H9 (cell line): Measurements from ENCODE around the gene ZMIZ1. TPM values are rescaled to one million over a fixed set of nuclear protein-coding genes. Genes with fewer than 3 reads are reported as not detected.

Experiments used
- DNase-seq: peaks from one replicate; pipeline ENCODE4 v3.0.0-alpha.2; 2017
- H2AFZ ChIP-seq: one replicate; pipeline ENCODE4 v1.6.1; 2013; ENCODE audit warnings: mild to moderate bottlenecking, low read length, control low read depth, moderate library complexity
- H2AK5ac ChIP-seq: 2 replicates; pipeline ENCODE4 v1.6.1; 2013; ENCODE audit warnings: low read length, control low read depth, mixed read lengths; ENCODE audit not compliant: insufficient read length
- H2BK120ac ChIP-seq: one replicate; pipeline ENCODE4 v1.6.1; 2013; ENCODE audit warnings: low read depth, mild to moderate bottlenecking, low read length, control low read depth, inconsistent platforms; ENCODE audit not compliant: poor library complexity, severe bottlenecking
- H2BK12ac ChIP-seq: 2 replicates; pipeline ENCODE4 v1.6.1; 2013; ENCODE audit warnings: low read length, control low read depth, mixed read lengths, low read depth; ENCODE audit not compliant: insufficient read length
- H2BK15ac ChIP-seq: 2 replicates; pipeline ENCODE4 v1.6.1; 2013; ENCODE audit warnings: low read depth, low read length, control low read depth
- H2BK20ac ChIP-seq: one replicate; pipeline ENCODE4 v1.6.1; 2013; ENCODE audit warnings: low read depth, mild to moderate bottlenecking, low read length, control low read depth, inconsistent platforms; ENCODE audit not compliant: poor library complexity, severe bottlenecking
- H2BK5ac ChIP-seq: 2 replicates; pipeline ENCODE4 v1.6.1; 2013; ENCODE audit warnings: low read length, control low read depth, mixed read lengths; ENCODE audit not compliant: insufficient read length
- H3K14ac ChIP-seq: 2 replicates; pipeline ENCODE4 v1.6.1; 2013; ENCODE audit warnings: low read length, control low read depth; ENCODE audit not compliant: insufficient read depth
- H3K18ac ChIP-seq: 2 replicates; pipeline ENCODE4 v1.6.1; 2013; ENCODE audit warnings: low read depth, mild to moderate bottlenecking, mixed read lengths, low read length, control low read depth; ENCODE audit not compliant: insufficient read length
- H3K23ac ChIP-seq: 2 replicates; pipeline ENCODE4 v1.6.1; 2013; ENCODE audit warnings: low read length, control low read depth, mixed read lengths, low read depth; ENCODE audit not compliant: insufficient read length
- H3K23me2 ChIP-seq: 2 replicates; pipeline ENCODE4 v1.6.1; 2013; ENCODE audit warnings: low read depth, mild to moderate bottlenecking, mixed read lengths, low read length, control low read depth; ENCODE audit not compliant: insufficient read length, poor library complexity, severe bottlenecking
- H3K27ac ChIP-seq: 2 replicates; pipeline ENCODE4 v1.5.1; 2013; ENCODE audit warnings: low read length, control low read depth, mixed read lengths, low read depth; ENCODE audit not compliant: insufficient read length
- H3K27me3 ChIP-seq: 2 replicates; pipeline ENCODE4 v1.6.1; 2013; ENCODE audit warnings: low read length, control low read depth, inconsistent platforms; ENCODE audit not compliant: insufficient read depth
- H3K4ac ChIP-seq: 2 replicates; pipeline ENCODE4 v1.6.1; 2013; ENCODE audit warnings: low read depth, mild to moderate bottlenecking, control low read depth, inconsistent platforms, low read length, moderate library complexity
- H3K4me1 ChIP-seq: 2 replicates; pipeline ENCODE4 v1.6.1; 2013; ENCODE audit warnings: low read length, control low read depth, inconsistent platforms; ENCODE audit not compliant: insufficient read depth
- H3K4me2 ChIP-seq: 2 replicates; pipeline ENCODE4 v1.6.1; 2013; ENCODE audit warnings: low read length, control low read depth, mixed read lengths; ENCODE audit not compliant: insufficient read length, insufficient read depth
- H3K56ac ChIP-seq: 2 replicates; pipeline ENCODE4 v1.6.1; 2013; ENCODE audit warnings: low read depth, mild to moderate bottlenecking, mixed read lengths, low read length, control low read depth; ENCODE audit not compliant: insufficient read length
- H3K79me1 ChIP-seq: 2 replicates; pipeline ENCODE4 v1.6.1; 2013; ENCODE audit warnings: low read depth, mild to moderate bottlenecking, moderate library complexity, low read length, control low read depth, inconsistent platforms; ENCODE audit not compliant: insufficient read depth, poor library complexity, severe bottlenecking
- H3K79me2 ChIP-seq: 2 replicates; pipeline ENCODE4 v1.6.1; 2013; ENCODE audit warnings: low read length, control low read depth, inconsistent platforms; ENCODE audit not compliant: insufficient read depth
- H3K9ac ChIP-seq: 2 replicates; pipeline ENCODE4 v1.6.1; 2013; ENCODE audit warnings: low read length, control low read depth, mixed read lengths; ENCODE audit not compliant: insufficient read length; ENCODE audit errors: extremely low read depth
- H3K9me3 ChIP-seq: one replicate; pipeline ENCODE4 v1.6.1; 2013; ENCODE audit warnings: low read depth, low read length, inconsistent platforms; ENCODE audit not compliant: control insufficient read depth
- H3T11ph ChIP-seq: one replicate; pipeline ENCODE4 v1.6.1; 2013; ENCODE audit warnings: mild to moderate bottlenecking, low read length, control low read depth, inconsistent platforms
- H4K20me1 ChIP-seq: one replicate; pipeline ENCODE4 v1.6.1; 2013; ENCODE audit not compliant: control insufficient read depth, insufficient read length, insufficient read depth
- H4K5ac ChIP-seq: 2 replicates; pipeline ENCODE4 v1.6.1; 2013; ENCODE audit warnings: low read depth, mild to moderate bottlenecking, mixed read lengths, low read length, control low read depth; ENCODE audit not compliant: insufficient read length
- H4K8ac ChIP-seq: replicated peaks from 2 replicates; pipeline ENCODE4 v1.6.1; 2013; ENCODE audit warnings: low read length, control low read depth, mixed read lengths, low read depth; ENCODE audit not compliant: insufficient read length
- H4K91ac ChIP-seq: 2 replicates; pipeline ENCODE4 v1.6.1; 2013; ENCODE audit warnings: low read depth, mild to moderate bottlenecking, moderate library complexity, mixed read lengths, low read length, control low read depth; ENCODE audit not compliant: insufficient read length
- H3K27ac Mint-ChIP-seq, 3 experiments: 2 replicates in 2 of 3; 3 replicates in 1 of 3; pipeline ENCODE4 v1.8.0; 2020 to 2021; ENCODE audit warnings: mixed read lengths in 3 of 3, mild to moderate bottlenecking in 1 of 3, moderate library complexity in 1 of 3
- H3K27me3 Mint-ChIP-seq: 2 replicates; pipeline ENCODE4 v1.8.0; 2021; ENCODE audit warnings: low read depth, mild to moderate bottlenecking, moderate library complexity, mixed read lengths
- H3K36me3 Mint-ChIP-seq, 3 experiments: 2 replicates in 2 of 3; 3 replicates in 1 of 3; pipeline ENCODE4 v1.8.0; 2020 to 2021; ENCODE audit warnings: low read depth in 3 of 3, mixed read lengths in 3 of 3; ENCODE audit not compliant: insufficient read depth in 1 of 3
- H3K4me1 Mint-ChIP-seq, 2 experiments: 2 replicates each; pipeline ENCODE4 v1.8.0; 2020; ENCODE audit warnings: mixed read lengths in 2 of 2
- H3K4me3 Mint-ChIP-seq, 2 experiments: 2 replicates in 1 of 2; 3 replicates in 1 of 2; pipeline ENCODE4 v1.8.0; 2020 to 2021; ENCODE audit warnings: mild to moderate bottlenecking in 2 of 2, mixed read lengths in 2 of 2, moderate library complexity in 1 of 2
- H3K9me3 Mint-ChIP-seq, 2 experiments: 2 replicates in 1 of 2; 3 replicates in 1 of 2; pipeline ENCODE4 v1.8.0; 2020; ENCODE audit warnings: mild to moderate bottlenecking in 2 of 2, mixed read lengths in 2 of 2, moderate library complexity in 1 of 2
- WGBS: extraction: QIAGEN DNeasy Blood & Tissue Kit; methylation state at CpG from one replicate; pipeline ENCODE4 v1.1.7; 2013; ENCODE audit warnings: missing lambda C conversion rate, low lambda C conversion rate, mixed read lengths; ENCODE audit not compliant: insufficient read length; ENCODE audit errors: extremely low coverage; 5-methylcytosine and 5-hydroxymethylcytosine counted together
- total RNA-seq: library from RNA; stranded (reverse); gene quantifications from 2 replicates; pipeline ENCODE4 v1.2.1, GENCODE V29; 2021
- TF ChIP-seq, protein P1 (sequence below): fragments of 200-600 bp; sonication (generic); conservative IDR thresholded peaks from 3 replicates; pipeline ENCODE4 v1.8.0; 2021; ENCODE audit warnings: antibody characterized with exemption, mild to moderate bottlenecking

Gene ZMIZ1
- total RNA-seq, 1 experiment from 2014 or later = 36.9 TPM

DNA sequence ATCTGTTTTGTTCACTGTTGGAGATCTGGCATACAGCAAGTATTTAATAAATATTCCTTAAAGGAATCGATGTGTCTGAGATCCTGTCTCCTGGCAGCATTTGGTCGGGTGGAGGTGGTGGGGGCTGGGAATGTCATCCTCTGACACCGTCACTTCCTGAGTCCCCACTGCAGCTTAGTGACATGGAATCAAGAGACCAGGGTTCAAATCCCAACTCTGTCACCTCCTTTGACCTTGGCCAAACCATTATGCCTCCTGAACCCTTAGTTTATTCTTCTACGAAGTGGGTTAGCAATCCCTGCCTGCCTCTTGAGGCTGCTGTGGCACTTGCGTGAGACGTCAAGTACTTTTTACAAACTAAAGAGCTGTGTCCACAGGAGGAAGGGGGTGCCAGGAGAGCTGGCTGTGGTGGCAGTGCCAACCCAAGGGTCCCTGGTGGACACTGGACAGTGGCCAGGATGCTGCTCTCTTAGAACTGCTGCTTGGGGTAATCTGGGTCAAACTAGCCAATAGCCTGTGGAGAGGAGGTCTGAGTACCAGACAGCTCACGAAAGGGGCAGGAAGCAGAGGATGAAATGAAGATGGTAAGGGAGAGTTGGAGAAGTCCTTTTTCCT, 8.0 kb upstream of the ZMIZ1 start:
- Histone ChIP-seq H3T11ph (no peak overlapping the region), H2AK5ac (no peak overlapping the region), H3K27me3 (no peaks in the 10 kb centered on the region; the same call in 1 of the 2 replicates), H2AFZ (no peak overlapping the region), H4K8ac (no peak overlapping the region), H3K9ac (no peak overlapping the region), H2BK120ac (no peak overlapping the region), H4K5ac (no peak overlapping the region), H3K14ac (no peak overlapping the region), H4K20me1 (no peaks in the 10 kb centered on the region), H3K79me1 (no peaks in the 10 kb centered on the region), H2BK12ac (no peak overlapping the region), H3K79me2 (no peaks in the 10 kb centered on the region), H2BK5ac (no peak overlapping the region), H3K9me3 (no peaks in the 10 kb centered on the region), H3K18ac (no peak overlapping the region), H4K91ac (no peak overlapping the region), H2BK15ac (no peak overlapping the region), H2BK20ac (no peak overlapping the region), H3K56ac (no peak overlapping the region), H3K23ac (no peak overlapping the region), H3K27ac (no peak overlapping the region), H3K4me2 (no peak overlapping the region), H3K4ac (no peak overlapping the region), H3K23me2 (no peaks in the 10 kb centered on the region), H3K4me1 (peaks cover 10% of the 10 kb centered on the region; the same call in 1 of the 2 replicates)
- H3K4me3 Mint-ChIP-seq = no peak overlapping the region
- no CpG with 5 or more reads among the region's 7 CpGs for WGBS
- peaks cover 58% of the 10 kb centered on the region for H3K27me3 Mint-ChIP-seq
- no peaks in the 10 kb centered on the region for H3K36me3 Mint-ChIP-seq
- TF ChIP-seq, protein P1, sequence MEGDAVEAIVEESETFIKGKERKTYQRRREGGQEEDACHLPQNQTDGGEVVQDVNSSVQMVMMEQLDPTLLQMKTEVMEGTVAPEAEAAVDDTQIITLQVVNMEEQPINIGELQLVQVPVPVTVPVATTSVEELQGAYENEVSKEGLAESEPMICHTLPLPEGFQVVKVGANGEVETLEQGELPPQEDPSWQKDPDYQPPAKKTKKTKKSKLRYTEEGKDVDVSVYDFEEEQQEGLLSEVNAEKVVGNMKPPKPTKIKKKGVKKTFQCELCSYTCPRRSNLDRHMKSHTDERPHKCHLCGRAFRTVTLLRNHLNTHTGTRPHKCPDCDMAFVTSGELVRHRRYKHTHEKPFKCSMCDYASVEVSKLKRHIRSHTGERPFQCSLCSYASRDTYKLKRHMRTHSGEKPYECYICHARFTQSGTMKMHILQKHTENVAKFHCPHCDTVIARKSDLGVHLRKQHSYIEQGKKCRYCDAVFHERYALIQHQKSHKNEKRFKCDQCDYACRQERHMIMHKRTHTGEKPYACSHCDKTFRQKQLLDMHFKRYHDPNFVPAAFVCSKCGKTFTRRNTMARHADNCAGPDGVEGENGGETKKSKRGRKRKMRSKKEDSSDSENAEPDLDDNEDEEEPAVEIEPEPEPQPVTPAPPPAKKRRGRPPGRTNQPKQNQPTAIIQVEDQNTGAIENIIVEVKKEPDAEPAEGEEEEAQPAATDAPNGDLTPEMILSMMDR = no peak
- DNase-seq = no peak
- H3K9me3 Mint-ChIP-seq = no peaks in the 10 kb centered on the region; a peak in 2 of 5 replicates
- no peak overlapping the region for H3K27ac Mint-ChIP-seq
- H3K4me1 Mint-ChIP-seq = peaks cover 20 to 31% of the 10 kb centered on the region in 2 experiments
